ENCODE measurements around the gene HOXB9.

Gene HOXB9

GRCh38 chr17:48584223-48584741, 41.9 kb downstream of the HOXB9 start:
- H3K27me3 ChIP-seq (ENCODE audit: insufficient read depth, low read length), result 0 out of 2 replicates have a peak, but pooled peaks cover 6% of the 10 kb centered on the region
- H2AFZ ChIP-seq (ENCODE audit: low read length), result no peak overlapping the region
- peaks cover 7% of the 10 kb centered on the region for H3K4me1 ChIP-seq (ENCODE audit: insufficient read depth, low read length, severe bottlenecking)
- no peak for TF ChIP-seq EZH2 (IDR thresholded peaks at IDR 0.05; ENCODE audit: borderline replicate concordance, low read length)
- TF ChIP-seq CTCF (IDR thresholded peaks at IDR 0.05; ENCODE audit: low read length), result no peak
- no peak overlapping the region for H3K27ac ChIP-seq (ENCODE audit: low read depth, low read length, poor library complexity, severe bottlenecking)
- no peaks in the 10 kb centered on the region for H3K36me3 ChIP-seq (ENCODE audit: insufficient read depth, low read length)
- no peaks in the 10 kb centered on the region for H4K20me1 ChIP-seq (ENCODE audit: insufficient read depth, low read length)
- no peaks in the 10 kb centered on the region for H3K79me2 ChIP-seq (ENCODE audit: insufficient read depth, low read length)
- H3K4me3 ChIP-seq (ENCODE audit: low read depth, low read length, poor library complexity, severe bottlenecking), result no peak overlapping the region
- H3K4me2 ChIP-seq (ENCODE audit: low read length), result no peak overlapping the region
- H3K9me3 ChIP-seq (ENCODE audit: low read length), result no peaks in the 10 kb centered on the region
- H3F3A ChIP-seq (ENCODE audit: insufficient read depth, low read length), result no peaks in the 10 kb centered on the region
- H3K9ac ChIP-seq (ENCODE audit: low read length), result no peak overlapping the region
- H3K9me2 ChIP-seq (ENCODE audit: low read depth, low read length), result no peaks in the 10 kb centered on the region

- Histone ChIP-seq H3K9me3 (ENCODE audit: low read length) (no peaks in the 10 kb centered on the region), H3K4me2 (ENCODE audit: low read length) (no peak overlapping the region), H3K4me1 (ENCODE audit: insufficient read depth, low read length, severe bottlenecking) (peaks cover 7% of the 10 kb centered on the region), H3K27me3 (ENCODE audit: insufficient read depth, low read length) (0 out of 2 replicates have a peak, but pooled peaks cover 6% of the 10 kb centered on the region), H3K79me2 (ENCODE audit: insufficient read depth, low read length) (no peaks in the 10 kb centered on the region), H3K36me3 (ENCODE audit: insufficient read depth, low read length) (no peaks in the 10 kb centered on the region), H3K9ac (ENCODE audit: low read length) (no peak overlapping the region), H4K20me1 (ENCODE audit: insufficient read depth, low read length) (no peaks in the 10 kb centered on the region), H3K4me3 (ENCODE audit: low read depth, low read length, poor library complexity, severe bottlenecking) (no peak overlapping the region), H2AFZ (ENCODE audit: low read length) (no peak overlapping the region), H3K9me2 (ENCODE audit: low read depth, low read length) (no peaks in the 10 kb centered on the region), H3F3A (ENCODE audit: insufficient read depth, low read length) (no peaks in the 10 kb centered on the region), H3K27ac (ENCODE audit: low read depth, low read length, poor library complexity, severe bottlenecking) (no peak overlapping the region)
- TF ChIP-seq CTCF (IDR thresholded peaks at IDR 0.05; ENCODE audit: low read length), result no peak
- TF ChIP-seq EZH2 (IDR thresholded peaks at IDR 0.05; ENCODE audit: borderline replicate concordance, low read length), result no peak
These were observed 42.4 kb downstream of the HOXB9 start for GRCh38 chr17:48583708-48584222.

GRCh38 chr17:48582750-48583069, 43.4 kb downstream of the HOXB9 start:
- Histone ChIP-seq H3K27ac (ENCODE audit: low read depth, low read length, poor library complexity, severe bottlenecking) (no peak overlapping the region), H4K20me1 (ENCODE audit: insufficient read depth, low read length) (no peaks in the 10 kb centered on the region), H2AFZ (ENCODE audit: low read length) (no peak overlapping the region), H3K9me3 (ENCODE audit: low read length) (no peaks in the 10 kb centered on the region), H3K4me3 (ENCODE audit: low read depth, low read length, poor library complexity, severe bottlenecking) (no peak overlapping the region), H3F3A (ENCODE audit: insufficient read depth, low read length) (no peaks in the 10 kb centered on the region), H3K36me3 (ENCODE audit: insufficient read depth, low read length) (no peaks in the 10 kb centered on the region), H3K4me2 (ENCODE audit: low read length) (no peak overlapping the region), H3K9ac (ENCODE audit: low read length) (no peak overlapping the region), H3K79me2 (ENCODE audit: insufficient read depth, low read length) (no peaks in the 10 kb centered on the region), H3K27me3 (ENCODE audit: insufficient read depth, low read length) (0 out of 2 replicates have a peak, but pooled peaks cover 6% of the 10 kb centered on the region), H3K4me1 (ENCODE audit: insufficient read depth, low read length, severe bottlenecking) (peaks cover 7% of the 10 kb centered on the region), H3K9me2 (ENCODE audit: low read depth, low read length) (no peaks in the 10 kb centered on the region)
- no peak for TF ChIP-seq CTCF (IDR thresholded peaks at IDR 0.05; ENCODE audit: low read length)
- TF ChIP-seq EZH2 (IDR thresholded peaks at IDR 0.05; ENCODE audit: borderline replicate concordance, low read length), result no peak

All from OCI-LY1 (cell line).